HTR-8/SVneo (cell line): ENCODE results near the gene PRKCH.

Experiments used
- DNase-seq: peaks from one replicate; pipeline ENCODE4 v3.0.0; 2011; ENCODE audit warnings: low spot score, mixed read lengths; ENCODE audit not compliant: insufficient read length
- FAIRE-seq: peaks from 2 replicates; lab custom pipeline; 2011; peaks lifted over from hg19 to GRCh38; lab: Jason Lieb, UNC

PRKCH gene

GRCh38 chr14:61321385-61322010 lies at the start of gene PRKCH:
TSS of gene PRKCH (plus strand) at chr14:61321579. CDS start at chr14:61322102, 523 bp downstream.
- DNase-seq (peak; percentile 96), FAIRE-seq (no peak)

- peak; percentile 86 for FAIRE-seq
Measured at GRCh38 chr14:61277232-61277631, 44.1 kb upstream of the PRKCH start.

GRCh38 chr14:61277784-61278183 lies 43.6 kb upstream of the PRKCH start:
- no peak for DNase-seq
- peak; percentile 89 for FAIRE-seq

More at GRCh38 chr14:61277232-61277631, 44.1 kb upstream of the PRKCH start:
- DNase-seq = no peak

- no peak for DNase-seq
- peak; percentile 94 for FAIRE-seq
Measured at GRCh38 chr14:61279082-61279481, 42.3 kb upstream of the PRKCH start.

- FAIRE-seq (no peak), DNase-seq (no peak)
Measured at GRCh38 chr14:61280092-61280525, 41.3 kb upstream of the PRKCH start.

- peak; percentile 90 for FAIRE-seq
- DNase-seq = no peak
Measured at GRCh38 chr14:61280526-61281185, 40.7 kb upstream of the PRKCH start.

DNA sequence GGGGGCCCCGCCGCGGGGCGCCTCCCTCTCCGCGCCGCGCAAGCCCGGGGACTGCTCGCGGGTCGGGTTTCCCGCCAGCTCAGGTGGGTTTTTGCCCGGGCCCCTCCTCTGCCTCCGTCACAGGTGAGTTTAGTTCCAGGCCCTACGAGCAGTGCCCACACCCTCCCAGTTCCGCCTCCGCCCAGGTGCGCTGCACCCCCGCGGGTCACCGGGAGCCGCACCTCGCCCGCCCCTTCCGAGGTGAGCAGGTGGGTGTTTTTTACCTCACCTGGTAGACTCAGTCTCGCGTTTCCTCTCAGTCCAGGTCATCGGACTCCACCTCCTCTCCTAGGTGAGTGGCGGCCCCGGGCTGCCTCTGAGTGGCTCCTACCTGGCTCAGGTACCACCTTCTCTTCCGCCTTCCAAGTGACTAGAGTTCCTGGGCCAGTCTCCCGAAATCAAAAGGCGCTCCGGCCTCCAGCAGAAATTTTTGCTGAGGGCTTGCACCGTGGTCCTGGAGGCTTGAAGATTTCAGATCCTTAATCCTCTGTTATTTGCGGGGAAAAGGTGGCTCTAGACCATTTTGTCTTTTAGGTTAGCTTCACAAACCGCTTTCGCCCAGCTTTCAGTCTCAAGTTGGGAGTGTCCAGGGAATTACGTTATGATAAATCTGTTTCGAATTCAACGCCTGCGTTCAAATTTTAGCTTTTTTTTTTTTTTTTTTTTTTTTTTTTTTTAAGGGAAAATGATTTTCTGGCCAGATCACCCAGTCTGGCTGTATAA lies 40.0 kb upstream of the PRKCH start, which contains the start of gene TMEM30B:
Gene TMEM30B (minus strand): TSS at position 153 of the 762 bp plus-strand sequence. CDS start 191 bp downstream, outside the sequence.
- FAIRE-seq = peak; percentile 90
- DNase-seq = no peak

DNA sequence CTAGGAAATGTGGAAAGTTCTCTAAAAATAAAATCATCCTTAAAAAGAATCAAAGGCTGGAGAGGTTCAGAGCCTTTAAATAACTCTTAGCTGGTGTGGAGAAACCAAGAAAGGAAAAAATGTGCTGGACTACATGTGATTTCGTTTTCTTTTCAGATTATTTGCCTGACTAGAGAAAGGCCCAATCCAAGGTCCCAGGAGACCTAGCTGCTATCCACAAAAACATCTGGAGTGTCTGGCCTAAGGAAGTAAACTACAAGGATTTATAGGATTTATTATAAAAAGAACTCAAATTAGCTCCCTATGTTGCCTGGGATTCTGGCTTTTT lies 39.5 kb upstream of the PRKCH start:
- DNase-seq (no peak), FAIRE-seq (no peak)

- FAIRE-seq = no peak
Measured at GRCh38 chr14:61282746-61283145, 38.6 kb upstream of the PRKCH start.

DNA sequence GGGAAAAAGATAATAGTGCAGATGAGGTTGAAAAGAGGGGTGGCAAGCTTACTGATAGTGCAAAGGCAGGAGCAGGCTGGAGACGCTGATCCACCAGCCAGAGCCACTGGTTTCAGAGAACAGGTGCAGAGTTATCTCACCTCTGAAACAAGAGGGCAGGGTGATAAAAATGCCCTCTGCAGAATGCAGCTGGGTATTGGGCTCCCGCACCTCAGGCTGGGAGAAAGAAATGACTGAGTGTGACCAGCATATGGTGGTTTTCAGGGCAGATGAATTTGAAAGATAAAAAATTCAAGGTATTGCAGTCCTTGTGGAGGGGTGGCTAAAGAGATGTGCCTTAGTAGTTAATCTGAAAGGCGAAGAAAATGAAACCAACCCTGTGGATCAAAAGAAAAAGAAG lies 37.4 kb upstream of the PRKCH start:
- no peak for FAIRE-seq
- DNase-seq = no peak

More at GRCh38 chr14:61282746-61283145, 38.6 kb upstream of the PRKCH start:
- no peak for DNase-seq

DNA sequence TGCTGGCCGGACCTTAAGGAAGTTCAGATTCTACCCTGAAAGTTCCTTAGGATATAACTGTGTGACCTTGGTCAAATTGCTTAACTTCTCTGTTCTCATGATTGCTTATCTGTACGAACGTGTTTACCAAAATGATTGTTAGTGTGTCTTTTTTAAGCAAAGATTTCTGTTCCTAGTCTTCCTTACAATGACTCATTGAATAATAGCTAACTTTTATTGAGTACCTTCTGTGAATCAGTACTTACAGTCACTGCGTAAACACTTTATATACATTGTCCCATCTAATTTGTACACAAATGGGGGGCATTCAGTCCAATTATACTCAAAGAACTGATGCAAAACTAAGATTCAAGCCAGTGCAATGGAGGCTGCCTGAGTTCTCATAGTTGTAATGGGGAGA lies 36.0 kb upstream of the PRKCH start:
- FAIRE-seq (no peak), DNase-seq (no peak)

DNA sequence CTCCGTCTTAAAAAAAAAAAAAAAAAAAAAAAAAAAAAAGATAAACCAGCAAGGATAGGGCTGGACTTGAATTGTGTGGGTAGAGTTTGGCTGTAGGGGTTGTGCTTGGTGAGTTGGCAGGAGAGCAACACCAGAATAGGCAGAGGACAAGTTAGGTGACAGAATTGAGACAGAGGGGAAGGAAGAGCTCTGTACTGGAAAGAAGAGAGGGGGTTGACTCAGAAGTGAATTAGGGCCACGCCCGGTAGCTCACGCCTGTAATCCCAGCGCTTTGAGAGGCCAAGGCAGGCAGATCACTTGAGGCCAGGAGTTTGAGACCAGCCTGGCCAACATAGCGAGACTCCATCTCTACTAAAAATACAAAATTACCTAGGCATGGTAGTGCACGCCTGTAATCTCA lies 34.2 kb upstream of the PRKCH start:
- no peak for FAIRE-seq

DNA sequence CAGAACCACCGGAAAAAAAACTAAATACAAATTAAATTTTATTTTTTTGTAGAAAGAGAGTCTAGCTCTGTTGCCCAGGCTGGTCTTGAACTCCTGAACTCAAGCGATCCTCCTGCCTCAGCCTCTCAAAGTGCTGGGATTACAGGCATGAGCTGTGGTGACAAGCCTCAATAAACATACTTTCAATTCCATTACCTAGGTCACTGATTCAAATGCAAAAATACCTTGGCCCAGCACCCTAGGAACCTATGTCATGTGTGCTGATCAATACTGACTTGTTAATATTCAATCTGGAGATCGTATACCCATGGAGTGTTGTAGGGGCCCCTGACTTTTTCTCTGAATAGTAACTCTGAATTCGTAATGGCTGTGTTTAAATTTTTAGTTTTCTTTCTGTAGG lies 33.2 kb upstream of the PRKCH start:
- FAIRE-seq (peak; percentile 73), DNase-seq (no peak)

More for the DNA sequence above, 34.2 kb upstream of the PRKCH start:
- no peak for DNase-seq

DNA sequence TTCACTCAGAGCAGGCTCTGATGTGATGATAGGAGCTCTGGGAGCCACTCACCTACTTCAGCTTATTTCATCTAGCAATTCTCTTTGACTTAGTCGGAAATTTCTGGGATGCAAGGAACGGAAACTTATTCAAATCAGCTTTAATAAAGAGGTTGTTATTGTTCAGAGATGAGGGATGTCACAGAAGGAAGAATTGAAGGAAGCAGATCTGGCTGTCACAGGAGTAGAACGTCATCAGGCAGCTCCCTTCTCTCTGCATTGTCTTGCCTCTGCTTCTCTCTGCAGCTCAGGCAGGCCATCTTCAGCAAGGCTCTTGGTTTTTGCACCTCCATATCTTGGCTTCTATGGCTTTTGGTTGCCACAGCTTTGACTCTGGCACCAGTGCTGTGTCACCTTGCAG lies 32.7 kb upstream of the PRKCH start:
- FAIRE-seq (peak; percentile 94), DNase-seq (no peak)

DNA sequence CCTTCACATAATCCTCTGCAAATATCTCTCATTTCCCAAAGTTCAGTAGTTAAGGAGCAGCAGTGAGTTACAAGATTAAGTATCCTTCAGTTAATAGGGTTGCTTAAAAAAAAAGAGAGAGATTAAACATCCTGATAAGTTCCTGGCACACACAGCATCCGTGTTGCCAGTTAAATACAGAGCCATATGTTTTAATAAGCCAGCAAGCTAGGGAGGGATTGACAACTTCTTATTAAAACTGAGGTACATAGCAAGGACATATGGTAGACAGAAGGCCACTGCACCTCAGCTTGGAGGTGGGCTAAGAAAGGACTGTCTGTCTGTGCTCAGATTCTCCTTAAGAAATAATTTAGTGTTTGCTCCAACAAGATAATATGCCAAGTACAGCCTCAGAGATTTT lies 30.7 kb upstream of the PRKCH start:
- DNase-seq = no peak
- peak; percentile 67 for FAIRE-seq

DNA sequence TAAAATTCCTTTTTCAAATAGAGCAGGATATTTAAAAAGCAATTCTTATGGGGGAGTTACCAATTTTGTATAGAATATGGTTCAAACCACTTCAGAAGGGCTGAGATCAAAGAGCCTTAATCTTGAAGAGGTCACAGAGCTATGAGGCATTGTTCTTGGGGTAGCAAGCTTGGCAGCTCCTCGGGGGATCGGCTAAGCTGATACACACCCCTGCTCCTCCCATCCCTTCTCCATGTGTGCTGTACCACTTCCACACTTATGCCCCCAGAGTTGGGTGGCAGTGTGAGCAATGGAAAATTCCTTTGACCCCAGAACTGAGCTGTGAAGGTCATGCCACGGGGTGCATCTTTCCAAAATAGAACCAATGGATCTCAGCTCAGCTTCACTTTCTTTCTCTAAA lies 25.2 kb upstream of the PRKCH start:
- FAIRE-seq (no peak), DNase-seq (no peak)

DNA sequence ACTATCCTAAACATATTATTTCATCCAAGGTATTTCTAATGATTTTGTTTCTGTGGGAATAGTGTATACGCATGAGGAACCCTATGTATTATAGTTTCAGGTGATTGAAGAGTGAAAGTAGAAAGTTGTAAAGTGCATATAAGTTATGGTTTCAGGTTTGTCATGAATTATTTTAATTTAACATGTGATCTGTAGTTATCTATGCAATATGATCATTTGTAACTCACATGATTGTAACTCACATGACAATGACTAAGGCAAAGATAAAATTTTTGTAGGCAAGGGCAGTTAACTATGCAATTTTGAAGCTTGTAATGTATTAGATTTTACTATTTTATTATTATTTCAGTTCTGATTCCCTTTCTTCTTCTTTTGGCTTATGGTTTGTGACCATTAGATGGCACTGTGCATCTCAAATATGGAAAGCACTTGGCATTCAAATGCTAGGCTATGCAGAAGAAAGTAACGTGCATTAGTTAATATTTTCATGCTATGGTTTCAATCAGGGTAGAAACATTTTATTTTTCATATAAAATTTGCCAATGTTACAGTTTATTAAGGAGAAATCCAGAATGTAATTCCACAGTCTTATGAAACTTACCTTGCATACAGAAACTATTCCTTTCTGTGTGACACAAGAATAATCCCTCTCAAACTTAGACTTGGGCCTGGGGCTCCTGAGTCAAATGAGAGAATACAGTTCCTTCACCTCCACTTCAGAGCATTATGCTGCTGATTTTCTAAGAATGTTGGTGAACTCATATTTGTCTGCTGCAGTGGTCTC lies 24.5 kb upstream of the PRKCH start:
- DNase-seq = peak; percentile 81

GRCh38 chr14:61297581-61297980 lies 23.8 kb upstream of the PRKCH start:
- DNase-seq = no peak
- FAIRE-seq = peak; percentile 97

More for the DNA sequence above, 24.5 kb upstream of the PRKCH start:
- no peak for FAIRE-seq

GRCh38 chr14:61298824-61299223 lies 22.6 kb upstream of the PRKCH start:
- DNase-seq = no peak
- no peak for FAIRE-seq

DNA sequence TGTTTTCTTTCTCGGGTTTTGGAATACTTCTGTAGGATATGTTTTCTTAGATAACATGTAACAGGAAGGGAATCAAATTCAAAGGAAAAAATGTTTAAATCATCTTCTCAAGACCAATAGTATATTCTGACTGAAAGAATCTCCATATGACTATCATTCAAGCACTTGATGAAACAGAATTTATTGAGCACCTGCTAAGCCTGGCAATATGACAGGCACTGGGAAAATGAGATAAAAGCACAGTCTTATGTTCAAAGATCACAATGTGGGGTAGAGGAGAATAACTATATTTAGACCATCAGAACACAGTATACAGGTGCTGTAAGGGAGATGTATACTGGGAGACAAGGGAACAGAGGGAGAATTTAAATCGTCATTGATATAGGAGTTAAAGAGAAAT lies 21.2 kb upstream of the PRKCH start:
- FAIRE-seq = no peak
- DNase-seq = no peak
